Measurements from ENCODE around the gene GNAO1. TPM values are rescaled to one million over a fixed set of nuclear protein-coding genes. Genes with fewer than 3 reads are reported as not detected.

Gene GNAO1
- total RNA-seq, 1 experiment from 2014 or later: not detected

- BruUV-seq (replicated peaks): no TSS peak
- Histone ChIP-seq H3K9me3 (ENCODE audit: low read length) (no peaks in the 10 kb centered on the region), H3K9ac (ENCODE audit: low read length) (no peak overlapping the region), H2AFZ (ENCODE audit: low read length) (no peak overlapping the region), H3K9me2 (replicated peaks; ENCODE audit: low read length) (no peaks in the 10 kb centered on the region), H3F3A (ENCODE audit: low read length, unreplicated experiment) (no peaks in the 10 kb centered on the region), H3K4me3 (ENCODE audit: low read length) (no peak overlapping the region), H3K36me3 (ENCODE audit: low read depth, low read length) (no peaks in the 10 kb centered on the region), H3K4me2 (ENCODE audit: low read length) (no peak overlapping the region), H4K20me1 (ENCODE audit: low read length) (no peaks in the 10 kb centered on the region), H3K79me2 (ENCODE audit: low read length) (no peaks in the 10 kb centered on the region), H3K27me3 (ENCODE audit: low read length) (peaks cover 63% of the 10 kb centered on the region), H3K4me1 (ENCODE audit: insufficient read depth, low read length) (no peaks in the 10 kb centered on the region), H3K27ac (ENCODE audit: low read length) (no peak overlapping the region)
- no peak for ATAC-seq
- no peak for TF ChIP-seq CTCF (conservative IDR thresholded peaks at IDR 0.05; ENCODE audit: low read depth, low read length)
- no peak for TF ChIP-seq EZH2phosphoT487 (IDR thresholded peaks at IDR 0.05; ENCODE audit: borderline replicate concordance, low read length)
- no peak for TF ChIP-seq EZH2 (IDR thresholded peaks at IDR 0.05; ENCODE audit: low read length, unreplicated experiment)
- intact Hi-C loops (cut with micrococcal nuclease): no loop called here
- DNase-seq: no peak
- ChIA-PET POLR2A (ENCODE audit: unreplicated experiment) (no interaction called here), CTCF (no interaction called here)
These were observed 5.1 kb downstream of the GNAO1 start for GRCh38 chr16:56196381-56196780.

GRCh38 chr16:56197192-56197992 lies 6.1 kb downstream of the GNAO1 start:
- POLR2A ChIA-PET (ENCODE audit: unreplicated experiment): no interaction called here
- Histone ChIP-seq H3K4me1 (ENCODE audit: insufficient read depth, low read length) (no peaks in the 10 kb centered on the region), H2AFZ (ENCODE audit: low read length) (no peak overlapping the region), H3K4me2 (ENCODE audit: low read length) (no peak overlapping the region), H4K20me1 (ENCODE audit: low read length) (no peaks in the 10 kb centered on the region), H3K36me3 (ENCODE audit: low read depth, low read length) (no peaks in the 10 kb centered on the region), H3K9me3 (ENCODE audit: low read length) (no peaks in the 10 kb centered on the region), H3K79me2 (ENCODE audit: low read length) (no peaks in the 10 kb centered on the region), H3K27ac (ENCODE audit: low read length) (no peak overlapping the region), H3K9me2 (replicated peaks; ENCODE audit: low read length) (no peaks in the 10 kb centered on the region), H3K27me3 (ENCODE audit: low read length) (peaks cover 53% of the 10 kb centered on the region), H3K9ac (ENCODE audit: low read length) (no peak overlapping the region), H3F3A (ENCODE audit: low read length, unreplicated experiment) (no peaks in the 10 kb centered on the region), H3K4me3 (ENCODE audit: low read length) (no peak overlapping the region)
- DNase-seq: no peak
- no TSS peak for BruUV-seq (replicated peaks)
- intact Hi-C loops (cut with micrococcal nuclease): no loop called here
- ATAC-seq: no peak
- CTCF ChIA-PET: no interaction called here
- TF ChIP-seq CTCF (conservative IDR thresholded peaks at IDR 0.05; ENCODE audit: low read depth, low read length) (no peak), EZH2phosphoT487 (IDR thresholded peaks at IDR 0.05; ENCODE audit: borderline replicate concordance, low read length) (no peak), EZH2 (IDR thresholded peaks at IDR 0.05; ENCODE audit: low read length, unreplicated experiment) (no peak)

- no peaks in the 10 kb centered on the region for H4K20me1 ChIP-seq (ENCODE audit: low read length)
- no peak for DNase-seq
- no peaks in the 10 kb centered on the region for H3F3A ChIP-seq (ENCODE audit: low read length, unreplicated experiment)
- CTCF ChIA-PET: no interaction called here
- no peak overlapping the region for H2AFZ ChIP-seq (ENCODE audit: low read length)
- no peak overlapping the region for H3K4me2 ChIP-seq (ENCODE audit: low read length)
- H3K79me2 ChIP-seq (ENCODE audit: low read length): no peaks in the 10 kb centered on the region
- H3K4me1 ChIP-seq (ENCODE audit: insufficient read depth, low read length): no peaks in the 10 kb centered on the region
- POLR2A ChIA-PET (ENCODE audit: unreplicated experiment): no interaction called here
- BruUV-seq (replicated peaks): no TSS peak
- H3K9me2 ChIP-seq (replicated peaks; ENCODE audit: low read length): no peaks in the 10 kb centered on the region
- peaks cover 46% of the 10 kb centered on the region for H3K27me3 ChIP-seq (ENCODE audit: low read length)
- H3K36me3 ChIP-seq (ENCODE audit: low read depth, low read length): no peaks in the 10 kb centered on the region
- no peak for ATAC-seq
- no peaks in the 10 kb centered on the region for H3K9me3 ChIP-seq (ENCODE audit: low read length)
- TF ChIP-seq CTCF (conservative IDR thresholded peaks at IDR 0.05; ENCODE audit: low read depth, low read length) (no peak), EZH2 (IDR thresholded peaks at IDR 0.05; ENCODE audit: low read length, unreplicated experiment) (no peak), EZH2phosphoT487 (IDR thresholded peaks at IDR 0.05; ENCODE audit: borderline replicate concordance, low read length) (no peak)
- no peak overlapping the region for H3K4me3 ChIP-seq (ENCODE audit: low read length)
- intact Hi-C loops (cut with micrococcal nuclease): no loop called here
- no peak overlapping the region for H3K27ac ChIP-seq (ENCODE audit: low read length)
- no peak overlapping the region for H3K9ac ChIP-seq (ENCODE audit: low read length)
These were observed 6.9 kb downstream of the GNAO1 start for GRCh38 chr16:56198006-56198754.

All from PC-3 (cell line).